Endothelial cell of hepatic sinusoid (primary cell): ENCODE data around the gene TPST2.

Experiments
- in situ Hi-C: cut with HindIII; loops from 2 replicates; pipeline ENCODE4 v1.10.0; 2017; ENCODE audit warnings: low sequenced_read_pairs

The TPST2 gene

DNA sequence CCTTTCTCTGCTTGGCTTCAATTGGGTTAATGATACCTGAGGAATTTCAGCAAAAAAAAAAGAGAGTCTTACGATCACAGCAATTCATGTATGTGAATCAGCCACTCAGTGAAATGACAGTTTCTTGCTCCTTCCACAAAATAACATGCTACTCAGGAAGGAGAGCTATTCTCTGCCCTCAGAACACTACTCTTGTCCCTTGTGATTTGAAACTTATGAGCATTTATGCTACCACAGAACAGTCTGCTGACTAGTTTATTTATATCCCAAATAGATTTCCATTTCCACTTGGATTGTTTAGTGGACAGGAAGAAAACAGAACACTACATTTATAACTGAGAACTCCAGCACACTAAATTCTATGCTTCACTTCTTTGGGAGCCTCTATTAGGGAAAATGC lies 86.2 kb downstream of the TPST2 start:
- in situ Hi-C loops = loop anchor here (10.0 kb wide), 2 partner anchors 89 to 101 kb away; no protein-coding TSS in a partner anchor

DNA sequence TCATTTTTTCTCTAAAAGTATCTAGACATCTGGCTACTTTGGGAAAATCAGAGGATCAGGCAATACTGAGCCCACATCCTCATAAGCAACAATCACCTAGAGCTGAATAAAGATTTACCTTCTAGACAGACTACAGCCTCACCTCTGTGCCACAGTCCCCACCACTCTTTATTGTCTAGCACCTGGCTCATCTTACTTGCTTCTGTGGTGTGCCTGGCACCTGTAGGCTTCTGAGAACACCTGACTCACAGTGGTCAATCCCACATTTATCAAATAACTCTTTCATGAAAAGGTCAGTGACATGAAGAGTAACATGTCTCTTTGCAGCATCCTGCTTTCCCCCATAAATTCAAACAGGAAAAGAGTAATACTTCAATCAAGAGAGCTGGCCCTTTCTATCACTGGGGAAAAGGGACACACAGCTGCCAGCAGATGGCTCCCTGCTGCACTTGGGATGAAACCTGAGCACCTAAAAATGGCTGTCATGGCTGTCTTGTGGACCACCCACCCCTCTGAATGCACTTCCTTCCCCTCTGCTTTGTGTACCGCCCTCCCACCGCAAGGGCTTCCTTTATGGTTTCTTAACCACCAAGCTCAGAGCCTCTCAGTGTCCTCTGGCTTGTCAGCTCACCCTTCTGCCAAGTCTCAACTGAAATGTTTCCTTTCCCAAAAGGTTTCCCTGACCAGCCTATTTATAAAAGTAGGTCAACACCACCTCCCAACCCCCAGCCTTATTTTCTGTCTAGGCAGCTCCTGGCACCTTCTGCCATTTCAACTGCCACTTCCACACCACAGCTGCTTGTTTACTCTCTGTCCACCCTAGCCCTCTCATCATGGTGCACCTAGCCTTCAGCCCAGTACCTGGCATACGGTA lies 87.0 kb downstream of the TPST2 start:
- in situ Hi-C loops = loop anchor here (10.0 kb wide), 2 partner anchors 88 to 102 kb away; no protein-coding TSS in a partner anchor

DNA sequence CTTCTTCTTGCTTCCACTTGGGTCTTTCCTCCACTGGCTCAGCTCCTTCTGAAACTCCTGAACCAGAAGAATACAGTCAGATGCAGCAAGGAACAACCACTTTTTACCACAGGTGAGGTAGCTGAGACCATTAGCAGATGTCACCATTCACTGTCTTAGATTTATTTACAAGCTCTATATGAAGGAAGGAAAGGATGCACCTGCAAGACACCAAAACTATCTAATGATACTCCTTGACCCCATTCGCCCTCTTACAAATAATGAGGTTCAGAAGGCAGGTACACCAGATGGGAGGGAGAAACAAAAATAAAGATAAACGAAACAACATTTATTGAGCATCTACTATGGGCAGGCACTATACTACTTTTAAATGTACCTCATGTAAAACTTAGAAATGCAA lies 87.9 kb downstream of the TPST2 start:
- in situ Hi-C loops = loop anchor here (10.0 kb wide), 2 partner anchors 87 to 103 kb away; no protein-coding TSS in a partner anchor

DNA sequence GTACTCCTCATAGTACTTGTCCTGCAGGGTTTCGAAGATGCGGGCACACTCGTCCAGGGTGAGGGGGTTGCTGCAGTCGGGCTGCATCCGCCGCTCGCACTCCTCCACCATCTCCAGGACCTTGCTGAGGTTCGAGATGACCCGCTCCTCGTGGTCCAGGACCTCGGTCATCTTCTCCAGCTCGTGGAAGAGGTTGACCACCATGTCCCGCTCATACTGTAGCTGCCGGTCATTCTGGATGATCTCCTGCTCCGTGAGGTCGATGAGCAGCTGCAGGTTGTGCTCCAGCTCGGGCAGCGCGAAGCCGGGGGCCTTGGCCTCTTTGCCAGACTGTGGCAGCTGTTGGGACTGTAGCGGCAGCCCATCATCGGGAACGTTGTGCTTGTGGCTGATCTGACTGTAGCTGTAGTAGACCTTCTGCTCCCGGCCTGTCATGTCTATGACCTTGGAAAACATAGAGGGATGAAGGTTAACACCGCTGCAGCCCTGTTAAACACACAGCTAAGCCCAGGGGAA lies 90.7 kb downstream of the TPST2 start:
- in situ Hi-C loops = no loop called here

DNA sequence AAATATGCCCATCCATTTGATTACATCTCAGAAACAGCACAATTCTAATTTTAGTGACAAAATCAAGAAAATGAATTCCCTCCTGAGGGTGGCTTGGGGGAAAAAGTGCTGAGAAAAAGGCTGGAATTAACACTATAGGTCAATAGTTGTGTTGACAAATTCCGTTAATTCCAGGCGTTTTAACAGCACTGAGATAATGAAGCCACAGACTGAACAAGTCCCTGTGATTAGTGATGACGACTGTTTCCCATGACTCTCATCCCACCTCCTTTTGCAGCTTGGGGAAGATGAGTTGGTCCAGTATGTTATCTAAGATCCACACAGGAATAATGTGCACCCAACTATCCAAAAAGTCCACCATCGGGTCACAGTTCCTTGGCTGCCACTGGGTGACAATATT lies 93.5 kb downstream of the TPST2 start:
- in situ Hi-C loops = no loop called here

DNA sequence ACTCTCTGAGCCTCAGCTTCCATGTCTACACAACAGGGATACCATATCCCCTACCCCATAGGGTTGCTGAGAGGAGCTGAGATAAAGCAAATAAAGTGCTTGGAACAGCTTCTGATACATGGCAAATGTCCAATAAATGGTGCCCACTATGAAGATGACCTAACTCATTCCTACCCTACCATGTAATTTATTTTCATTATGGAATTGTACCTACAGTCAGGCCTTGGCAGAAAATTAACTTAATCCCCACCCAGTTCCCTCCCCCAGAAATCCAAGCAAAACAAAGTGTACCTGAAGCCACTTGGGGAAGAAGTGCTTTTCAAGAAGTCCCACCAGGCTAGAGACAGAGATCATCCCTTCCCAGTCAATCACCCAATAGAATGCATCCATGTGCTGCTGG lies 95.4 kb downstream of the TPST2 start:
- in situ Hi-C loops = no loop called here

DNA sequence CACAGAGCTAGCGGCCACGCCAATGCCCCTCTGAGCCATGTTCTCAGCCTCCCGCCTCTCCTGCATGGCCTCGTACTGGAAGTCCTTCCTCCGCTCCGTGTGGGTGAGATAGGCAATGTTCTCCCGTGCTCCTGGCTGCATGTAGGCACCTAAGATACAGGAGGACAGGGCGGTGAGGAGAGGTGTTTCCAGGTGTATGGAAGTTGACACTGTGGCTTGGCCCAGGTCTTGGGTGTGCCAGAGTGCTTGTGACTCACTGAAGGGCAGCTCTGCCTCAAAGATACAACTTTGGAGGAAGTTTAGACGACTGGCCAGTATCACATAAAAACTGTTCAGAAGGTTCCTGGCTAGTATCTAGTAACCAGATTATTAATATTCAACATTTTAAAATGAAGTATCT lies 97.7 kb downstream of the TPST2 start:
- in situ Hi-C loops = no loop called here

DNA sequence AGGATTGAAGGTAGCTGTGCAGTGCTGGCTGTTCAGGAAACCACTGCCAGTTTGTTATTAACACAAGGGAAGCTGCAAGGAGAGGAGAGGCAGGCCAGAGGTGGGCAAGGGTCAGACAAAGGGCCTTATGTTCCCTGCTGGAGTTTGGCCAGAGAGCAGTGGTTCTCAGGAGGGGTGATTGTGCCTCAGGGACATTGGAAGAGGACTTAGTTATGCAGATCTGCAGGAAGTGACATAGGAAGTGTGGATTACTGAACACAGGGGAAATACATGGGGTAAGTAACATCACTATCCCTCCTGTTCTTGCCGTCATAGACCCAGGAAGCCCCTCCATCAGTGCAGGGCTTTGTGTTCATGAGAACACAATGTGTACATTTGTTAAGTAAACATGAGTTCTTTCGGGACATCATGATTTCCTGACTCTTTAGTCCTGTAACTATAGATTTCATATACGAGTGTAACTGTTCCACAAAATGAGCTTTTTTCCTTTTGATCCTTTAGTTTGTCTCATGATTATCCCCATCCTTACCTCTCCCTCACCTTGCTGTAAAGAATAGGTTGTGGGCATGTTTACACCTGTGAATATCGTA lies 100.4 kb downstream of the TPST2 start:
- in situ Hi-C loops = no loop called here

DNA sequence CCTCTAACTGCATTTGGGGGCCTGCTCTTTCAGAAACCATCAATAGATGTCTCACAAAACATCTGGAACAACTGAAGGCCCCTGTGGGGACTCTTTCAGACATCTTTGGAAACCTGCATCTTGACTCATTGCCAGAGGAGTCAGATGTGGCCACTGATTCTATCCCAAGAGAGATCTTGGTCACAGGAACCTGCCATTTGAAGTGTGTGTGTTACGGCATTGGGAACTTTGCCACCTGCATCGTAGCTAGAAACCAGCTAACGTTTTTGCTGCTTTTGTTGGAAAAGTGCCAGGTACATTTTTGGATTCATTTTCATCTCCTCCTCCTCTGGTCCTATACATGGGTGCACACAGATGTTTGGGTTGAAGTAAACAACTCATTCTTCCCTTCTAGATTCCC lies 101.9 kb downstream of the TPST2 start:
- in situ Hi-C loops = no loop called here

DNA sequence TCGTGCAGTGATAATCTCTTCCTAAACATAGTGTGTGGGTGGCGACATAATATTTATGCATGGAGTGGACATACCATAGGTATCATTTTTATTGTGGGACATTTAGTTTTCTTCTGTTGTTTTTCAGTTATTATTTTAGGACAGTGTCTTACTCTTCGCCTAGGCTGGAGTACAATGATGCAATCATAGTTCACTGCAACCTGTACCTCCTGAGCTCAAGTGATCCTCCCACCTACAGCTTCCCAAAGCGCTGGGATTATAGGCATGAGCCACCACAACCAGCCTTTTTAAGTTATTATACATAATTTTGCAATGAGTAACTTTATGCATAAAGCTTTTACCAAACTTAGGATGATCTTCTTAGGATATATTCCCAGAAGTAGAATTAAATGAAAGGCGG lies 103.5 kb downstream of the TPST2 start:
- in situ Hi-C loops = no loop called here

DNA sequence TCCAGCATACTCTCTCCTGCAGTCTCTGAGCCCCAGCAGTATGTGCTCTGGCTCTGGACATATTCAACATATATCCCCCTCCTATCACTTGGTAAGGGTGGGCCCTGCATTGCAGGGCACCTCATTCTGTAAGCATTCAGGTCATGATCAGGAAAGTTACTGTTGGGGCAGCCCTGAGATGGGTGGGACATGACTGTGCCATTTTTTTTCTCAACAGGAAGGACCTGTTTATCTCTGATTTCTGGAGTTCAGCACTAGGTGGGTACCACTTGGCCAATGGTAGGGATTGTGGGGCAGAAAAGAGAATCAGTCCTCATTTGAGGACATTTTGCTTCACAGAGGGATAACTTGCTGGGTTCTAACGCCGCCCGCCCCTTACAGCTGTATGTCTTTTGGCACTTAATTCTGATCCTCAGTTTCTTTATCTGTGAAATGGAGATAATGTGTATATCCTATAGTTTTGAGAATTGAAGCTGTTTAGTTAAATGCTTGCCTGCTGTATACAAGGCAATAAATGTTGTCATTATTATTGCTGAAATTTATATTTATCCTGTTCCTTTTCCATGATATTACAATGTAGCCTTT lies 104.0 kb downstream of the TPST2 start:
- in situ Hi-C loops = no loop called here

DNA sequence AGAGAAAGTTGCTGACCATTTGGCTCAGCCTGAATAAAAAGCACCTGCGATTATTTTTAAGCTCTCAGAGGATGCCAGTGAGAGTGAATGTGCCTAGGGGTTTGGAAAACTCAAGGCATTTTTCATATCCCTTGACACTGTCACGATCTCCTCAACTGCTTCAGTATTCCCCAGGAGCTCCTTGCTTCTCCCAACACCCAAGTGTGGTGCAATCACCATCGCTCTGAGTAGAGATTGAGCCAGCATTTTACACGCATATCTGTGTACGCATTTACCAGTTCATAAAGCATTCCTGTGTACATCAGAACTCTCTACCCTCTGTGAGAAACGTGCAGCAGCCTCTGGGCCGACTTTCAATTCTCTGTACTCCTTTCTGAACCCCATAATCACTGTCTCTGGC lies 104.9 kb downstream of the TPST2 start:
- in situ Hi-C loops = no loop called here

DNA sequence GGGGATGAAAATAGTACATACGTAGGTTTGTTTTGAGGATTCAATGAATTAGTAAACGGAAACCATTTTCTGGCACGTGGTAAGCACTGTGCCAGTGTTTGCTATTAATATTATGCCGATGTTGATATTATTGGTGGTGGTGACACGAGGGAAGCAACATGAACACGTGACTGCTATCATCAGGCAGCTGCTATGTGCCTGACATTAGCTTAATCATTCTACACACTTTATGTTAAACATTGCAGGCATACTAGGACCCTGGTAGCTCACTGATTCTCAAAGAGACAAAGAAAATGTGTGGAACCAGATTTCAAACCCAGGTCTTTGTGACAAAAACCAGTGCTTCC lies 105.6 kb downstream of the TPST2 start:
- in situ Hi-C loops = no loop called here

DNA sequence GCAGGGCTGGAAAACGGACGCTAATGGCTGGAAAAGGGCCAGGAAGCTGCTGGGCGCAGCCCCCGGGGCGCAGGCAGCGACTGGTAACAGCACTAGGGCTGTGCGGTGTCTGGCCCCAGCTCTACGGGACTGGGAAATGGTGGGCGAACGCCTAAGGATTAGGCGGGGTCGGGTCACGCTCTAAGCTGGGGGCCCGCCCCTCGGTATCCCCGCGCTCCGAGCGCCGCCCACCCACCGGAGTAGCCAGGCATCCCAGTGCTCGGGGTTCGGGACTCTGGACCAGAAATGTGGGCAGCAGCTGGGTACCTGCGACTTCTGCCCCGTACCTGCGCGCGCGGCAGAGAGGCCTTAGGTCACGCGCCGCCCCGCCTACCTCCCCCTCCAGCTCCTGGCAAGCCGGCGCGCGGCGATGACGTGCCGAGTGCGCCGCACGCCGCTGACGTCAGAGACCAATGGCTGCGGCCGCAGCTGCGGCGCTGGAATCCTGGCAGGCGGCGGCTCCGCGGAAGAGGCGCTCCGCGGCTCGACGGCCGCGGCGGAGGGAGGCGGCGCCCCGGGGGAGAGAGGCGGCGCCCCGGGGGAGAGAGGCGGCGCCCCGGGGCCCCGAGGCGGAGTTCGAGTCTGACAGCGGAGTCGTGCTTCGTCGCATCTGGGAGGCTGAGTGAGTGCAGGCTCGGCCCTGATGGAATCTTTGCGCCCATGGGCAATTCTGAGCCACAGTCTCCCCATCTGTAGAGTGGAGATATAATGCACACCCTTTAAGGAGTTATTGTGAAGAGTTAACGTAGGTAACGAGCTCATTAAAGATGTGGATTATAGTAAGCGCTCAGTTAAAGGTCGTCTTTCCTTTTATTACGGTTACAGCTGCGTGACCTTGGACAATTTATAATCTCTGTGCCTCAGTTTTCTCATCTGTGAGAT lies 106.2 kb downstream of the TPST2 start, which contains the start of the genes HPS4 and SRRD:
HPS4 (minus strand) TSS at position 345 of the 921 bp plus-strand sequence. CDS start 2,021 bp downstream, outside the sequence.
SRRD (plus strand) TSS at position 439 of the 921 bp plus-strand sequence; CDS start at position 453, 14 bp downstream.
- in situ Hi-C loops = no loop called here

DNA sequence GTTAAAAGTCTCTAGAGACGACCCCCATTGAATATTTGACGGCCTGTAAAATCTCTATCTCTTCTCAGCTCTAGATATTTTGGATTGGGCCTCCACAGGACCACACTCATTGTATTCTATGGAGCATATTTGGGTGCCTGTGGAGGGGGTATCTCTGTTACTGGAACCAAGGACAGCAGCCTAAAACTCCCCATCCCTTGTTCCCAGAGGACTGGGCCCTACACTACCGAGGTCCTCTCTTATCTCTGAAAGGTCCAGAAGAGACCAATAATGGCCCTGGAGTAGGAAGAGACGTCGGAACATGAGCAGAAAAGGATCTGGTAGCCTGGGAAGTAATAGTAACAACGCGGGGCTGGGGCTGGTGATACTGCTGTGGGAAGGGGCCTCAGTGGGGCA lies 106.9 kb downstream of the TPST2 start:
- in situ Hi-C loops = no loop called here

DNA sequence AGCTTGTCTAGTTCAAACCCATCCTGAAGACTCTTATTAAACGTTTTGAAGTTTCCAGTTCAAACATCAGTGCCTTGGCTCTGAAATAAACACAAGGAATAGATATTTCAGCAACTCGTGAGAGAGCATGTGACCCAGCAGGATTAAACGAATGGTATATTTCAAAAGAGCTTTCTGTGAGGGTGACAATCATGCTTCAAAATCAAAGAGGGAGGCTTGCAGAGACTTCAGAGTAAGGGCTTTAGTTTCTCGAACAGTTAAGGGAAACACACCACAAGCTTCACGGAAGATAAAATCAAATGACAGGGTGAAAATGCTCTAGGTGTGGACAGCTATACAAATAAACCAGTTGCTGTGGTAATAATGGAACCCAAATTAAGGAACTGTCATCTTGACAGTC lies 107.8 kb downstream of the TPST2 start:
- in situ Hi-C loops = no loop called here

DNA sequence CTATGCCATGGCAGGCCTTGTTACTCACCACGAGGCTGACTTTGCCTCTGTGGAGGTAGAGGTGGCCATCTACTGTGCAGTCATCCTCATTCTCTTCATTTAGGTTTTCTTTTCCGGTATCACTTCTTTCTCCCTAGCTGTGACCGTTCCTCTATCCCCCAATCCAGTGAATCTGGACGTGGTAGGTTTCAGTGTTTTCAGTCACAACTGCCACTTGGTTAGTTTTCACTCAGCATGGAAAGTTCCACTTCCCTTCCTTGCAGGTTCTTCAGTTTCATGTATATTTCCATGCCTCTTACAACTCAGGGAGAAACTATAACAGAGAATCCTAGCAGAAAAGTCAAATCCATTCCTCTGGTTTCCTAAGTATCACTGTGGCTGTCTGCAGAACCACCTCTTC lies 108.2 kb downstream of the TPST2 start:
- in situ Hi-C loops = no loop called here

DNA sequence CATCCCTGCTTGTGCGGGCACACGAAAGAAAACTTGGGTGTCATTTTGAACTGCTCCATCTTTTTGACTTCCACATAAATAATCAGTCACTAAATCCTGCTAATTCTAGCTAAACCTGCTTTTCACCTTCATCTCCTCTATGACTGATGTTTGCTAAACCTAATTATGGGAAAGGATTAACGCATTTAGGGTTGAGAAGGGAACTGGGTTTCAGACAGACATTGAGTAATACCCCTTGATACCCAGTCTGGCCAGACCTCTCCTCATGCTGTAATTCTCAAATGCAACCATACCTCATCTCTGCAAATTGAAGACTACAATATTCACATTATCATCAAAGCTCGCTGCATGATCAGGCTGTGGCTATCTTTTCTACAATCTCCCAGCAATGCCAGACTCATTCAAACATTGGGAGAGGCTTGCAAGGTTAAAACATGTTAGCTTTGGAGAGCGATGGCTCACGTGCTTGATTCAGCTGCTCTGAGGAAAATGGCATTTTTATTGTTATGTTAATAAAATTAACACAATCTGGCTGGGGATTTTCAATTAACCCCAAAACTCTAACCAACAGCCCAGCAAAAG lies 108.7 kb downstream of the TPST2 start:
- in situ Hi-C loops = no loop called here

DNA sequence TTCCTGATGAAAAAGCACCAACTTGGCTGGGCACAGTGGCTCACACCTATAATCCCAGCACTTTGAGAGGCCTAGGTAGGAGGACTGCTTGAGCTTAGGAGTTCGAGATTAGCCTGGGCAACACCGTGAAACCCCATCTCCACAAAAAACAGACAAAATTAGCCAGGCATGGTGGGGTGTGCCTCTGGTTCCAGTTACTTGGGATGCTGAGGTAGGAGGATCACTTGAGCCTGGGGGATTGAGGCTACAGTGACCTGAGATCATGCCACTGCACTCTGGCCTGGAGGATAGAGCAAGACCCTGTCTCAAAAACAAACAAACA lies 109.4 kb downstream of the TPST2 start:
- in situ Hi-C loops = no loop called here
